Trophoblast cell (in vitro differentiated cells and primary cell): ENCODE results near the gene ATG4B.

Experiments used
- DNase-seq, 2 donors: peaks; one replicate each; pipeline ENCODE4 v3.0.0-alpha.2; 2016
- H2AFZ ChIP-seq: 2 replicates; pipeline ENCODE4 v1.6.1; 2013; ENCODE audit warnings: low read length, moderate library complexity, mild to moderate bottlenecking; ENCODE audit not compliant: insufficient read depth, poor library complexity
- H2AK5ac ChIP-seq: 2 replicates; pipeline ENCODE4 v1.6.1; 2013; ENCODE audit warnings: mild to moderate bottlenecking, low read length
- H2BK120ac ChIP-seq: 2 replicates; pipeline ENCODE4 v1.6.1; 2013; ENCODE audit warnings: low read length, mild to moderate bottlenecking, moderate library complexity; ENCODE audit not compliant: insufficient read depth, poor library complexity
- H2BK12ac ChIP-seq: 2 replicates; pipeline ENCODE4 v1.6.1; 2013; ENCODE audit warnings: mild to moderate bottlenecking, low read length, moderate library complexity
- H2BK5ac ChIP-seq: 2 replicates; pipeline ENCODE4 v1.6.1; 2013; ENCODE audit warnings: low read length, low read depth, moderate library complexity, mild to moderate bottlenecking; ENCODE audit not compliant: poor library complexity
- H3K14ac ChIP-seq: 2 replicates; pipeline ENCODE4 v1.6.1; 2013; ENCODE audit warnings: mild to moderate bottlenecking, low read length
- H3K18ac ChIP-seq: 2 replicates; pipeline ENCODE4 v1.6.1; 2013; ENCODE audit warnings: mild to moderate bottlenecking, low read length
- H3K23ac ChIP-seq: 2 replicates; pipeline ENCODE4 v1.6.1; 2013; ENCODE audit warnings: low read length
- H3K27ac ChIP-seq: 2 replicates; pipeline ENCODE4 v1.5.1; 2013; ENCODE audit warnings: low read depth, mild to moderate bottlenecking, inconsistent platforms, low read length, moderate library complexity
- H3K27me3 ChIP-seq: 2 replicates; pipeline ENCODE4 v1.6.1; 2013; ENCODE audit warnings: inconsistent platforms, mild to moderate bottlenecking, low read length, moderate library complexity; ENCODE audit not compliant: insufficient read depth
- H3K36me3 ChIP-seq, 2 experiments: 1 replicate in 1 of 2; 2 replicates in 1 of 2; pipeline ENCODE4 v1.6.1; 2013; ENCODE audit warnings: low read length in 2 of 2, mild to moderate bottlenecking in 2 of 2, moderate library complexity in 1 of 2; ENCODE audit not compliant: insufficient read depth in 2 of 2, control insufficient read depth in 1 of 2
- H3K4ac ChIP-seq: 2 replicates; pipeline ENCODE4 v1.6.1; 2013; ENCODE audit warnings: low read depth, mild to moderate bottlenecking, low read length, moderate library complexity
- H3K4me1 ChIP-seq, 2 experiments: 1 replicate in 1 of 2; 2 replicates in 1 of 2; pipeline ENCODE4 v1.6.1; 2013; ENCODE audit warnings: low read length in 2 of 2, mild to moderate bottlenecking in 2 of 2, moderate library complexity in 1 of 2; ENCODE audit not compliant: insufficient read depth in 2 of 2, control insufficient read depth in 1 of 2
- H3K4me2 ChIP-seq: 2 replicates; pipeline ENCODE4 v1.6.1; 2013; ENCODE audit warnings: inconsistent platforms, mild to moderate bottlenecking, low read length, moderate library complexity
- H3K4me3 ChIP-seq: 2 replicates; pipeline ENCODE4 v1.5.1; 2013; ENCODE audit warnings: mild to moderate bottlenecking, low read depth, low read length, inconsistent platforms
- H3K79me1 ChIP-seq: one replicate; pipeline ENCODE4 v1.6.1; 2013; ENCODE audit warnings: low read length
- H3K79me2 ChIP-seq: 2 replicates; pipeline ENCODE4 v1.6.1; 2013; ENCODE audit warnings: low read length, mild to moderate bottlenecking; ENCODE audit not compliant: control insufficient read depth, insufficient read depth, poor library complexity
- H3K9ac ChIP-seq: 2 replicates; pipeline ENCODE4 v1.6.1; 2013; ENCODE audit warnings: mild to moderate bottlenecking, low read length
- H3K9me3 ChIP-seq: 2 replicates; pipeline ENCODE4 v1.6.1; 2013; ENCODE audit warnings: low read depth, mild to moderate bottlenecking, control low read depth, inconsistent platforms, low read length; ENCODE audit not compliant: insufficient read depth
- H4K12ac ChIP-seq: 2 replicates; pipeline ENCODE4 v1.6.1; 2013; ENCODE audit warnings: low read depth, mild to moderate bottlenecking, low read length, moderate library complexity
- H4K8ac ChIP-seq: 2 replicates; pipeline ENCODE4 v1.6.1; 2013; ENCODE audit warnings: low read depth, mild to moderate bottlenecking, low read length, moderate library complexity
- H4K91ac ChIP-seq: one replicate; pipeline ENCODE4 v1.6.1; 2013; ENCODE audit warnings: low read depth, mild to moderate bottlenecking, low read length, moderate library complexity
- WGBS: extraction: QIAGEN DNeasy Blood & Tissue Kit; methylation state at CpG from one replicate; pipeline ENCODE4 v1.1.7; 2013; ENCODE audit warnings: missing lambda C conversion rate; ENCODE audit not compliant: insufficient read length, insufficient coverage; ENCODE audit errors: extremely low coverage; 5-methylcytosine and 5-hydroxymethylcytosine counted together

ATG4B gene

GRCh38 chr2:241627675-241628074, 9.8 kb upstream of the ATG4B start:
- no peaks in the 10 kb centered on the region for H3K79me1 ChIP-seq
- no peak overlapping the region for H4K8ac ChIP-seq
- no peak overlapping the region for H3K23ac ChIP-seq
- no peak overlapping the region for H4K91ac ChIP-seq
- H4K12ac ChIP-seq, result no peak overlapping the region
- H3K79me2 ChIP-seq, result no peaks in the 10 kb centered on the region
- no peak overlapping the region for H3K14ac ChIP-seq
- H2BK12ac ChIP-seq, result no peak overlapping the region
- H3K4me2 ChIP-seq, result no peak overlapping the region
- WGBS, result no CpG with 5 or more reads among the region's 10 CpGs
- H3K9me3 ChIP-seq, result no peaks in the 10 kb centered on the region
- H3K18ac ChIP-seq, result no peak overlapping the region
- H2AFZ ChIP-seq, result no peak overlapping the region
- no peak overlapping the region for H2AK5ac ChIP-seq
- no peak for DNase-seq
- H3K27me3 ChIP-seq, result no peaks in the 10 kb centered on the region
- H3K36me3 ChIP-seq, result peaks cover 14 to 17% of the 10 kb centered on the region in 2 experiments
- H2BK120ac ChIP-seq, result no peak overlapping the region
- no peak overlapping the region for H3K4me3 ChIP-seq
- no peak overlapping the region for H3K9ac ChIP-seq
- no peaks in the 10 kb centered on the region for H3K4me1 ChIP-seq
- no peak overlapping the region for H3K27ac ChIP-seq
- H3K4ac ChIP-seq, result no peak overlapping the region
- H2BK5ac ChIP-seq, result no peak overlapping the region

GRCh38 chr2:241629762-241630435, 7.6 kb upstream of the ATG4B start:
- no peak overlapping the region for H4K91ac ChIP-seq
- H4K12ac ChIP-seq, result no peak overlapping the region
- no peaks in the 10 kb centered on the region for H3K79me2 ChIP-seq
- no peak overlapping the region for H3K27ac ChIP-seq
- H3K18ac ChIP-seq, result no peak overlapping the region
- H3K14ac ChIP-seq, result no peak overlapping the region
- H3K79me1 ChIP-seq, result no peaks in the 10 kb centered on the region
- H3K36me3 ChIP-seq, result peaks cover 27 to 34% of the 10 kb centered on the region in 2 experiments
- no peak overlapping the region for H2BK12ac ChIP-seq
- no peak for DNase-seq
- H2BK5ac ChIP-seq, result no peak overlapping the region
- no peak overlapping the region for H3K4ac ChIP-seq
- no peak overlapping the region for H3K23ac ChIP-seq
- no peaks in the 10 kb centered on the region for H3K4me1 ChIP-seq
- no CpG with 5 or more reads among the region's 11 CpGs for WGBS
- H2AFZ ChIP-seq, result no peak overlapping the region
- H2BK120ac ChIP-seq, result no peak overlapping the region
- peaks cover 2% of the 10 kb centered on the region for H3K9me3 ChIP-seq
- no peak overlapping the region for H4K8ac ChIP-seq
- no peak overlapping the region for H3K9ac ChIP-seq
- no peak overlapping the region for H3K4me2 ChIP-seq
- H3K4me3 ChIP-seq, result no peak overlapping the region
- H2AK5ac ChIP-seq, result no peak overlapping the region
- H3K27me3 ChIP-seq, result no peaks in the 10 kb centered on the region

GRCh38 chr2:241632478-241633325, 4.8 kb upstream of the ATG4B start:
- Histone ChIP-seq H4K12ac (no peak overlapping the region), H3K79me1 (peaks cover 9% of the 10 kb centered on the region), H2BK120ac (no peak overlapping the region), H3K9ac (no peak overlapping the region), H3K27me3 (no peaks in the 10 kb centered on the region), H3K23ac (no peak overlapping the region), H4K91ac (no peak overlapping the region), H4K8ac (no peak overlapping the region), H3K18ac (no peak overlapping the region), H3K79me2 (peaks cover 12% of the 10 kb centered on the region), H3K4me3 (no peak overlapping the region), H2AFZ (no peak overlapping the region), H2BK12ac (no peak overlapping the region), H3K4me2 (no peak overlapping the region), H3K27ac (no peak overlapping the region), H3K14ac (no peak overlapping the region), H2AK5ac (no peak overlapping the region), H3K36me3 (peaks cover 25 to 31% of the 10 kb centered on the region in 2 experiments), H3K9me3 (peaks cover 2% of the 10 kb centered on the region), H2BK5ac (no peak overlapping the region), H3K4ac (no peak overlapping the region), H3K4me1 (peaks cover 3% of the 10 kb centered on the region in 2 experiments)
- no CpG with 5 or more reads among the region's 39 CpGs for WGBS
- DNase-seq, result no peak

- DNase-seq, result no peak
- Histone ChIP-seq H4K91ac (no peak overlapping the region), H2BK12ac (no peak overlapping the region), H4K8ac (no peak overlapping the region), H2AFZ (no peak overlapping the region), H3K4me2 (no peak overlapping the region), H3K4ac (no peak overlapping the region), H3K27ac (no peak overlapping the region), H3K18ac (no peak overlapping the region), H3K36me3 (peaks cover 24 to 31% of the 10 kb centered on the region in 2 experiments), H3K9ac (no peak overlapping the region), H4K12ac (no peak overlapping the region), H2BK120ac (no peak overlapping the region), H2AK5ac (no peak overlapping the region), H3K9me3 (peaks cover 2% of the 10 kb centered on the region), H3K4me3 (no peak overlapping the region), H2BK5ac (no peak overlapping the region), H3K23ac (no peak overlapping the region), H3K79me2 (peaks cover 15% of the 10 kb centered on the region), H3K79me1 (peaks cover 11% of the 10 kb centered on the region), H3K14ac (no peak overlapping the region), H3K27me3 (no peaks in the 10 kb centered on the region), H3K4me1 (peaks cover 3% of the 10 kb centered on the region in 2 experiments)
- no CpG with 5 or more reads among the region's 17 CpGs for WGBS
Measured at GRCh38 chr2:241633561-241633960, 3.9 kb upstream of the ATG4B start.
